Ovary (tissue), 3 donors: ENCODE data around the gene ZC3H14.

Experiments used
- POLR2A ChIP-seq: fragments of 450-650 bp; IDR thresholded peaks from one replicate; pipeline ENCODE4 v1.6.1; 2017; ENCODE audit warnings: antibody characterized with exemption, mild to moderate bottlenecking, moderate library complexity
- TF ChIP-seq, protein P1 (sequence below), 3 donors: fragments of 450-650 bp in 2 of 3; fragments of 200-600 bp in 1 of 3; IDR thresholded peaks; one replicate each; pipeline versions ENCODE4 v1.5.1 to v1.8.0; 2016 to 2022; ENCODE audit warnings: antibody characterized with exemption in 3 of 3, mild to moderate bottlenecking in 1 of 3
- donor health status: DM: no; HTN: no; CAD: no.

DNA sequence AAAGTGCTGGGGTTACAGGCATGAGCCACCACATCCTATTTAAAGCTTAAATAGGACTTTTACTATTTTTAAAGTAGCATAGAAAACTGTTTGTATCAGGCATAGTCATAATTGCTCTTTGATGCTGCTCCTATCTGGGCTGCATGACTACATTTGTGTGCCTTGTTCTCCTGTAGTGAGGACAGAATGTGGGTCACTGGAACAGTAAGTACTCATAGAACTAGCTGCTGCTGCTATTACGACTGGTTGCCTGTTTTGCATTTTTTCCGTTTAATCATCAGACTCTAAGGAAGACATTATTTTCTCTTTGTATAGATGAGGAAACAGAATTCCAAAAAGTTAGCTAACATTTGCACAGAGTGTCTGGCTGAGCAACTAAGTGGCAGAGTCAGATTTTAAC is 42.8 kb downstream of the ZC3H14 start:
- TF ChIP-seq POLR2A = no peak
- TF ChIP-seq, protein P1, sequence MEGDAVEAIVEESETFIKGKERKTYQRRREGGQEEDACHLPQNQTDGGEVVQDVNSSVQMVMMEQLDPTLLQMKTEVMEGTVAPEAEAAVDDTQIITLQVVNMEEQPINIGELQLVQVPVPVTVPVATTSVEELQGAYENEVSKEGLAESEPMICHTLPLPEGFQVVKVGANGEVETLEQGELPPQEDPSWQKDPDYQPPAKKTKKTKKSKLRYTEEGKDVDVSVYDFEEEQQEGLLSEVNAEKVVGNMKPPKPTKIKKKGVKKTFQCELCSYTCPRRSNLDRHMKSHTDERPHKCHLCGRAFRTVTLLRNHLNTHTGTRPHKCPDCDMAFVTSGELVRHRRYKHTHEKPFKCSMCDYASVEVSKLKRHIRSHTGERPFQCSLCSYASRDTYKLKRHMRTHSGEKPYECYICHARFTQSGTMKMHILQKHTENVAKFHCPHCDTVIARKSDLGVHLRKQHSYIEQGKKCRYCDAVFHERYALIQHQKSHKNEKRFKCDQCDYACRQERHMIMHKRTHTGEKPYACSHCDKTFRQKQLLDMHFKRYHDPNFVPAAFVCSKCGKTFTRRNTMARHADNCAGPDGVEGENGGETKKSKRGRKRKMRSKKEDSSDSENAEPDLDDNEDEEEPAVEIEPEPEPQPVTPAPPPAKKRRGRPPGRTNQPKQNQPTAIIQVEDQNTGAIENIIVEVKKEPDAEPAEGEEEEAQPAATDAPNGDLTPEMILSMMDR (IDR thresholded peaks at IDR 0.05) = no peak
